COLO668 (cell line): Measurements from ENCODE around the gene TRIM28.
"Not testable (repeated sequence)": the region's sequence is repeated elsewhere in the genome, so short reads cannot be mapped to it uniquely, and the experiment has no call there.

Experiments used
- DNase-seq: peaks from one replicate; lab custom pipeline; 2025; ENCODE audit not compliant: unreplicated experiment; lab: John Stamatoyannopoulos, UW

TRIM28 gene

GRCh38 chr19:58543826-58544590 lies at the start of gene TRIM28:
TSS of gene TRIM28 (plus strand) at chr19:58544064. CDS start at chr19:58544758, 694 bp downstream.
- no peak for DNase-seq

- no peak for DNase-seq
Observed at GRCh38 chr19:58497634-58498170, 46.2 kb upstream of the TRIM28 start.

- no peak for DNase-seq
Observed at GRCh38 chr19:58498316-58499020, 45.4 kb upstream of the TRIM28 start.

- peak; percentile 98 for DNase-seq
Observed at GRCh38 chr19:58499021-58499927, 44.6 kb upstream of the TRIM28 start.

GRCh38 chr19:58500242-58500641 lies 43.6 kb upstream of the TRIM28 start:
- DNase-seq, result no peak

- not testable (repeated sequence) for DNase-seq
Observed at GRCh38 chr19:58507602-58508223, 36.2 kb upstream of the TRIM28 start.

- DNase-seq, result no peak
Observed at GRCh38 chr19:58509731-58510083, 34.2 kb upstream of the TRIM28 start.

GRCh38 chr19:58510084-58510862 lies 33.6 kb upstream of the TRIM28 start:
- no peak for DNase-seq

GRCh38 chr19:58511353-58512208 lies 32.3 kb upstream of the TRIM28 start, which contains the start of gene SLC27A5:
TSS of gene SLC27A5 (minus strand) at chr19:58511992. CDS start at chr19:58511955, 37 bp downstream.
- peak; percentile 12 for DNase-seq

GRCh38 chr19:58513213-58513693 lies 30.6 kb upstream of the TRIM28 start:
- DNase-seq, result no peak

- peak; percentile 95 for DNase-seq
Observed at GRCh38 chr19:58513694-58514563, 29.9 kb upstream of the TRIM28 start.

- no peak for DNase-seq
Observed at GRCh38 chr19:58514564-58515022, 29.3 kb upstream of the TRIM28 start.

- no peak for DNase-seq
Observed at GRCh38 chr19:58515259-58515658, 28.6 kb upstream of the TRIM28 start.

GRCh38 chr19:58516246-58516836 lies 27.5 kb upstream of the TRIM28 start:
- DNase-seq, result no peak

- no peak for DNase-seq
Observed at GRCh38 chr19:58516964-58517833, 26.7 kb upstream of the TRIM28 start.
